DMS 273 (cell line): ENCODE measurements around the gene PIP5K1C.

Experiments
- DNase-seq: peaks from one replicate; lab custom pipeline; 2025; ENCODE audit not compliant: unreplicated experiment; lab: John Stamatoyannopoulos, UW

The PIP5K1C gene

GRCh38 chr19:3664879-3665642, 35.2 kb downstream of the PIP5K1C start:
- no peak for DNase-seq

GRCh38 chr19:3663838-3664237, 36.4 kb downstream of the PIP5K1C start:
- no peak for DNase-seq

GRCh38 chr19:3661284-3662238, 38.7 kb downstream of the PIP5K1C start:
- DNase-seq: no peak

- DNase-seq: peak; percentile 78
Measured at GRCh38 chr19:3660493-3661219, 39.6 kb downstream of the PIP5K1C start.

GRCh38 chr19:3659746-3660112, 40.5 kb downstream of the PIP5K1C start:
- DNase-seq: no peak

- no peak for DNase-seq
Measured at GRCh38 chr19:3658870-3659745, 41.2 kb downstream of the PIP5K1C start.

GRCh38 chr19:3658004-3658869, 42.0 kb downstream of the PIP5K1C start:
- DNase-seq: no peak

- no peak for DNase-seq
Measured at GRCh38 chr19:3657395-3657769, 42.9 kb downstream of the PIP5K1C start.

- no peak for DNase-seq
Measured at GRCh38 chr19:3656747-3657394, 43.4 kb downstream of the PIP5K1C start.

GRCh38 chr19:3656073-3656746, 44.1 kb downstream of the PIP5K1C start:
- peak; percentile 98 for DNase-seq

- peak; percentile 99 for DNase-seq
Measured at GRCh38 chr19:3655402-3656072, 44.7 kb downstream of the PIP5K1C start.

- DNase-seq: peak; percentile 50
Measured at GRCh38 chr19:3653865-3654513, 46.3 kb downstream of the PIP5K1C start.

GRCh38 chr19:3653081-3653795, 47.0 kb downstream of the PIP5K1C start:
- DNase-seq: no peak

GRCh38 chr19:3652422-3652821, 47.8 kb downstream of the PIP5K1C start:
- DNase-seq: no peak

GRCh38 chr19:3651684-3652083, 48.6 kb downstream of the PIP5K1C start:
- DNase-seq: no peak

- DNase-seq: peak; percentile 62
Measured at GRCh38 chr19:3649888-3650287, 50.4 kb downstream of the PIP5K1C start.
